ENCODE data around the gene ADAM8. TPM values are rescaled to one million over a fixed set of nuclear protein-coding genes. Genes with fewer than 3 reads are reported as not detected.

Gene ADAM8
- polyA plus RNA-seq, 1 donor = 5.9 TPM

GRCh38 chr10:133297504-133297903 lies 20.8 kb upstream of the ADAM8 start:
- no peak overlapping the region for H3K4me3 ChIP-seq (ENCODE audit: low read length)
- H3K27ac ChIP-seq (ENCODE audit: low read length) = no peak overlapping the region
- no peaks in the 10 kb centered on the region for H3K4me1 ChIP-seq (ENCODE audit: control insufficient read depth, insufficient read depth, low read length)
- peaks cover 81% of the 10 kb centered on the region for H3K36me3 ChIP-seq (ENCODE audit: control insufficient read depth, insufficient read depth, low read length)
- no peaks in the 10 kb centered on the region for H3K9me3 ChIP-seq (ENCODE audit: control insufficient read depth, low read depth, low read length)
- H3K27me3 ChIP-seq (ENCODE audit: control insufficient read depth, insufficient read depth, low read length) = no peaks in the 10 kb centered on the region
- DNase-seq = no peak
- no CpG with 5 or more reads among the region's 10 CpGs for WGBS (ENCODE audit: insufficient coverage, low lambda C conversion rate)

- no peaks in the 10 kb centered on the region for H3K27me3 ChIP-seq (ENCODE audit: control insufficient read depth, insufficient read depth, low read length)
- H3K36me3 ChIP-seq (ENCODE audit: control insufficient read depth, insufficient read depth, low read length) = peaks cover 77% of the 10 kb centered on the region
- H3K27ac ChIP-seq (ENCODE audit: low read length) = no peak overlapping the region
- H3K4me1 ChIP-seq (ENCODE audit: control insufficient read depth, insufficient read depth, low read length) = no peaks in the 10 kb centered on the region
- no CpG with 5 or more reads among the region's 42 CpGs for WGBS (ENCODE audit: insufficient coverage, low lambda C conversion rate)
- H3K4me3 ChIP-seq (ENCODE audit: low read length) = no peak overlapping the region
- no peaks in the 10 kb centered on the region for H3K9me3 ChIP-seq (ENCODE audit: control insufficient read depth, low read depth, low read length)
- DNase-seq = no peak
Measured at GRCh38 chr10:133295426-133296320, 19.0 kb upstream of the ADAM8 start.

GRCh38 chr10:133294189-133294588 lies 17.5 kb upstream of the ADAM8 start:
- WGBS (ENCODE audit: insufficient coverage, low lambda C conversion rate) = 100% methylated on average over 1 of the region's 15 CpGs
- no peak overlapping the region for H3K27ac ChIP-seq (ENCODE audit: low read length)
- no peak overlapping the region for H3K4me3 ChIP-seq (ENCODE audit: low read length)
- no peak for DNase-seq
- H3K9me3 ChIP-seq (ENCODE audit: control insufficient read depth, low read depth, low read length) = no peaks in the 10 kb centered on the region
- no peaks in the 10 kb centered on the region for H3K27me3 ChIP-seq (ENCODE audit: control insufficient read depth, insufficient read depth, low read length)
- peaks cover 82% of the 10 kb centered on the region for H3K36me3 ChIP-seq (ENCODE audit: control insufficient read depth, insufficient read depth, low read length)
- no peaks in the 10 kb centered on the region for H3K4me1 ChIP-seq (ENCODE audit: control insufficient read depth, insufficient read depth, low read length)

GRCh38 chr10:133293810-133294119 lies 17.1 kb upstream of the ADAM8 start:
- no CpG with 5 or more reads among the region's 10 CpGs for WGBS (ENCODE audit: insufficient coverage, low lambda C conversion rate)
- H3K4me1 ChIP-seq (ENCODE audit: control insufficient read depth, insufficient read depth, low read length) = no peaks in the 10 kb centered on the region
- no peak overlapping the region for H3K27ac ChIP-seq (ENCODE audit: low read length)
- peaks cover 82% of the 10 kb centered on the region for H3K36me3 ChIP-seq (ENCODE audit: control insufficient read depth, insufficient read depth, low read length)
- H3K4me3 ChIP-seq (ENCODE audit: low read length) = no peak overlapping the region
- no peaks in the 10 kb centered on the region for H3K27me3 ChIP-seq (ENCODE audit: control insufficient read depth, insufficient read depth, low read length)
- H3K9me3 ChIP-seq (ENCODE audit: control insufficient read depth, low read depth, low read length) = no peaks in the 10 kb centered on the region
- no peak for DNase-seq

- no peaks in the 10 kb centered on the region for H3K4me1 ChIP-seq (ENCODE audit: control insufficient read depth, insufficient read depth, low read length)
- H3K36me3 ChIP-seq (ENCODE audit: control insufficient read depth, insufficient read depth, low read length) = peaks cover 82% of the 10 kb centered on the region
- H3K27me3 ChIP-seq (ENCODE audit: control insufficient read depth, insufficient read depth, low read length) = no peaks in the 10 kb centered on the region
- no peaks in the 10 kb centered on the region for H3K9me3 ChIP-seq (ENCODE audit: control insufficient read depth, low read depth, low read length)
- H3K27ac ChIP-seq (ENCODE audit: low read length) = no peak overlapping the region
- no CpG with 5 or more reads among the region's 38 CpGs for WGBS (ENCODE audit: insufficient coverage, low lambda C conversion rate)
- no peak for DNase-seq
- no peak overlapping the region for H3K4me3 ChIP-seq (ENCODE audit: low read length)
Measured at GRCh38 chr10:133292919-133293809, 16.5 kb upstream of the ADAM8 start.

- Histone ChIP-seq H3K4me1 (ENCODE audit: control insufficient read depth, insufficient read depth, low read length) (no peaks in the 10 kb centered on the region), H3K4me3 (ENCODE audit: low read length) (no peak overlapping the region), H3K36me3 (ENCODE audit: control insufficient read depth, insufficient read depth, low read length) (peaks cover 76% of the 10 kb centered on the region), H3K9me3 (ENCODE audit: control insufficient read depth, low read depth, low read length) (no peaks in the 10 kb centered on the region), H3K27ac (ENCODE audit: low read length) (no peak overlapping the region), H3K27me3 (ENCODE audit: control insufficient read depth, insufficient read depth, low read length) (no peaks in the 10 kb centered on the region)
- no peak for DNase-seq
- WGBS (ENCODE audit: insufficient coverage, low lambda C conversion rate) = no CpG with 5 or more reads among the region's 24 CpGs
Measured at GRCh38 chr10:133289761-133290160, 13.1 kb upstream of the ADAM8 start.

- Histone ChIP-seq H3K27me3 (ENCODE audit: control insufficient read depth, insufficient read depth, low read length) (no peaks in the 10 kb centered on the region), H3K27ac (ENCODE audit: low read length) (no peak overlapping the region), H3K36me3 (ENCODE audit: control insufficient read depth, insufficient read depth, low read length) (peaks cover 76% of the 10 kb centered on the region), H3K4me1 (ENCODE audit: control insufficient read depth, insufficient read depth, low read length) (no peaks in the 10 kb centered on the region), H3K4me3 (ENCODE audit: low read length) (no peak overlapping the region), H3K9me3 (ENCODE audit: control insufficient read depth, low read depth, low read length) (no peaks in the 10 kb centered on the region)
- no peak for DNase-seq
- no CpG with 5 or more reads among the region's 46 CpGs for WGBS (ENCODE audit: insufficient coverage, low lambda C conversion rate)
Measured at GRCh38 chr10:133287832-133288500, 11.3 kb upstream of the ADAM8 start.

- no peaks in the 10 kb centered on the region for H3K9me3 ChIP-seq (ENCODE audit: control insufficient read depth, low read depth, low read length)
- peaks cover 85% of the 10 kb centered on the region for H3K36me3 ChIP-seq (ENCODE audit: control insufficient read depth, insufficient read depth, low read length)
- H3K4me3 ChIP-seq (ENCODE audit: low read length) = no peak overlapping the region
- no CpG with 5 or more reads among the region's 18 CpGs for WGBS (ENCODE audit: insufficient coverage, low lambda C conversion rate)
- DNase-seq = no peak
- no peaks in the 10 kb centered on the region for H3K27me3 ChIP-seq (ENCODE audit: control insufficient read depth, insufficient read depth, low read length)
- H3K27ac ChIP-seq (ENCODE audit: low read length) = no peak overlapping the region
- H3K4me1 ChIP-seq (ENCODE audit: control insufficient read depth, insufficient read depth, low read length) = no peaks in the 10 kb centered on the region
Measured at GRCh38 chr10:133286366-133286765, 9.7 kb upstream of the ADAM8 start.

- Histone ChIP-seq H3K27ac (ENCODE audit: low read length) (no peak overlapping the region), H3K4me3 (ENCODE audit: low read length) (no peak overlapping the region), H3K9me3 (ENCODE audit: control insufficient read depth, low read depth, low read length) (no peaks in the 10 kb centered on the region), H3K27me3 (ENCODE audit: control insufficient read depth, insufficient read depth, low read length) (no peaks in the 10 kb centered on the region), H3K4me1 (ENCODE audit: control insufficient read depth, insufficient read depth, low read length) (no peaks in the 10 kb centered on the region), H3K36me3 (ENCODE audit: control insufficient read depth, insufficient read depth, low read length) (peaks cover 85% of the 10 kb centered on the region)
- no CpG with 5 or more reads among the region's 36 CpGs for WGBS (ENCODE audit: insufficient coverage, low lambda C conversion rate)
- no peak for DNase-seq
Measured at GRCh38 chr10:133285217-133285616, 8.5 kb upstream of the ADAM8 start.

GRCh38 chr10:133283931-133284330 lies 7.3 kb upstream of the ADAM8 start:
- no peaks in the 10 kb centered on the region for H3K4me1 ChIP-seq (ENCODE audit: control insufficient read depth, insufficient read depth, low read length)
- H3K27ac ChIP-seq (ENCODE audit: low read length) = no peak overlapping the region
- peaks cover 83% of the 10 kb centered on the region for H3K36me3 ChIP-seq (ENCODE audit: control insufficient read depth, insufficient read depth, low read length)
- no peak for DNase-seq
- H3K4me3 ChIP-seq (ENCODE audit: low read length) = no peak overlapping the region
- WGBS (ENCODE audit: insufficient coverage, low lambda C conversion rate) = no CpG with 5 or more reads among the region's 24 CpGs
- H3K9me3 ChIP-seq (ENCODE audit: control insufficient read depth, low read depth, low read length) = no peaks in the 10 kb centered on the region
- no peaks in the 10 kb centered on the region for H3K27me3 ChIP-seq (ENCODE audit: control insufficient read depth, insufficient read depth, low read length)

Measured in large intestine (tissue), 3 donors.